H1 (cell line): ENCODE data around the gene SHOX. TPM values are rescaled to one million over a fixed set of nuclear protein-coding genes. Genes with fewer than 3 reads are reported as not detected.

Experiments
- CTCF ChIA-PET: fragments of 300-600 bp; sonication (Branson Sonifier 250); formaldehyde crosslinking; loops from one replicate; lab custom pipeline; 2021; ENCODE audit not compliant: partially characterized antibody; lab: Charles Lee
- POLR2A ChIA-PET: fragments of 300-600 bp; sonication (Branson Sonifier 250); formaldehyde crosslinking; loops from one replicate; lab custom pipeline; 2021; ENCODE audit warnings: inconsistent platforms; ENCODE audit not compliant: partially characterized antibody; lab: Charles Lee
- DNase-seq, 2 experiments: peaks; one replicate each; pipeline versions ENCODE4 v3.0.0 to v3.0.0-alpha.2; 2010 to 2022; ENCODE audit warnings: low spot score in 2 of 2, low read depth in 1 of 2, mixed read lengths in 1 of 2
- FAIRE-seq: peaks from 2 replicates; lab custom pipeline; 2011; peaks lifted over from hg19 to GRCh38; lab: Jason Lieb, UNC
- H2AFZ ChIP-seq: 2 replicates; pipeline ENCODE4 v1.8.1; 2012; ENCODE audit warnings: low read length, inconsistent platforms
- H2AK5ac ChIP-seq: 2 replicates; pipeline ENCODE4 v1.6.1; 2013; ENCODE audit warnings: low read depth, low read length
- H2BK120ac ChIP-seq: replicated peaks from 2 replicates; pipeline ENCODE3; 2013; ENCODE audit warnings: low read depth, low read length, inconsistent platforms
- H2BK12ac ChIP-seq: 2 replicates; pipeline ENCODE4 v1.6.1; 2013; ENCODE audit warnings: low read depth, low read length
- H2BK15ac ChIP-seq: 2 replicates; pipeline ENCODE4 v1.6.1; 2013; ENCODE audit warnings: low read length
- H2BK20ac ChIP-seq: 2 replicates; pipeline ENCODE4 v1.6.1; 2013; ENCODE audit warnings: low read length
- H2BK5ac ChIP-seq: 2 replicates; pipeline ENCODE4 v1.6.1; 2013; ENCODE audit warnings: low read depth, low read length
- H3K14ac ChIP-seq: 2 replicates; pipeline ENCODE4 v1.6.1; 2013; ENCODE audit warnings: inconsistent platforms; ENCODE audit not compliant: insufficient read length
- H3K18ac ChIP-seq: 2 replicates; pipeline ENCODE4 v1.6.1; 2013; ENCODE audit warnings: low read length; ENCODE audit errors: extremely low read depth
- H3K23ac ChIP-seq: 2 replicates; pipeline ENCODE4 v1.6.1; 2013; ENCODE audit warnings: inconsistent platforms; ENCODE audit not compliant: insufficient read length
- H3K23me2 ChIP-seq: 2 replicates; pipeline ENCODE4 v1.6.1; 2013; ENCODE audit warnings: low read depth, low read length
- H3K27ac ChIP-seq: 2 replicates; pipeline ENCODE4 v1.6.1; 2011; ENCODE audit warnings: low read depth, low read length, inconsistent platforms
- H3K27me3 ChIP-seq, 4 experiments: replicated peaks in 1 of 4; 1 replicate in 1 of 4; 2 replicates in 3 of 4; pipeline versions ENCODE4 v1.6.1 to v1.8.1; 2011 to 2013; ENCODE audit warnings: low read length in 3 of 4, mild to moderate bottlenecking in 3 of 4, inconsistent platforms in 2 of 4, mixed read lengths in 2 of 4, moderate library complexity in 1 of 4; ENCODE audit not compliant: control insufficient read depth in 3 of 4, insufficient read depth in 3 of 4; ENCODE audit errors: extremely low read depth in 1 of 4
- H3K36me3 ChIP-seq, 4 experiments: 2 replicates each; pipeline versions ENCODE4 v1.6.1 to v1.8.1; 2011 to 2013; ENCODE audit warnings: mild to moderate bottlenecking in 4 of 4, low read length in 3 of 4, moderate library complexity in 2 of 4, control low read depth in 1 of 4, inconsistent platforms in 1 of 4; ENCODE audit not compliant: insufficient read depth in 4 of 4, control insufficient read depth in 2 of 4
- H3K4ac ChIP-seq: replicated peaks from 2 replicates; pipeline ENCODE3; 2013; ENCODE audit warnings: low read length, low read depth, mixed read lengths, inconsistent platforms; ENCODE audit not compliant: insufficient read length
- H3K4me1 ChIP-seq, 4 experiments: replicated peaks in 1 of 4; 1 replicate in 1 of 4; 2 replicates in 3 of 4; pipeline versions ENCODE4 v1.6.1 to v1.8.1; 2011 to 2013; ENCODE audit warnings: low read length in 3 of 4, inconsistent platforms in 2 of 4, mixed read lengths in 1 of 4; ENCODE audit not compliant: insufficient read depth in 4 of 4, control insufficient read depth in 3 of 4
- H3K4me2 ChIP-seq, 2 experiments: 2 replicates each; pipeline versions ENCODE4 v1.6.1 to v1.8.1; 2011 to 2013; ENCODE audit warnings: low read depth in 2 of 2, low read length in 2 of 2, control low read depth in 1 of 2, inconsistent platforms in 1 of 2, mild to moderate bottlenecking in 1 of 2; ENCODE audit not compliant: insufficient read depth in 1 of 2
- H3K4me3 ChIP-seq, 4 experiments: fragments of 200-600, 300-600 bp in 1 of 4; sonication (generic), shearing (Covaris generic), sonication (Bioruptor Twin) in 1 of 4; 2 replicates each; pipeline versions ENCODE4 v1.5.1 to v1.8.1; 2011 to 2016; ENCODE audit warnings: low read length in 4 of 4, low read depth in 3 of 4, control low read depth in 2 of 4, inconsistent platforms in 2 of 4, mild to moderate bottlenecking in 2 of 4, mixed read lengths in 1 of 4, moderate library complexity in 1 of 4; ENCODE audit not compliant: insufficient read depth in 2 of 4; ENCODE audit errors: extremely low read depth in 1 of 4
- H3K56ac ChIP-seq: replicated peaks from 2 replicates; pipeline ENCODE3; 2013; ENCODE audit warnings: low read depth, mild to moderate bottlenecking, mixed read lengths, low read length, inconsistent platforms; ENCODE audit not compliant: insufficient read length
- H3K79me1 ChIP-seq: 2 replicates; pipeline ENCODE4 v1.6.1; 2013; ENCODE audit warnings: low read depth, low read length, control low read depth
- H3K79me2 ChIP-seq, 2 experiments: 2 replicates each; pipeline versions ENCODE4 v1.6.1 to v1.8.1; 2012 to 2013; ENCODE audit warnings: low read length in 2 of 2, mild to moderate bottlenecking in 2 of 2, inconsistent platforms in 1 of 2; ENCODE audit not compliant: insufficient read depth in 2 of 2, control insufficient read depth in 1 of 2
- H3K9ac ChIP-seq, 4 experiments: replicated peaks in 1 of 4; 1 replicate in 1 of 4; 2 replicates in 3 of 4; pipeline versions ENCODE4 v1.6.1 to v1.8.1; 2011 to 2013; ENCODE audit warnings: low read depth in 3 of 4, low read length in 3 of 4, control low read depth in 2 of 4, mild to moderate bottlenecking in 2 of 4, moderate library complexity in 2 of 4, inconsistent platforms in 1 of 4; ENCODE audit errors: extremely low read depth in 1 of 4
- H3K9me3 ChIP-seq, 2 experiments: 2 replicates each; pipeline versions ENCODE4 v1.6.1 to v1.8.1; 2012 to 2013; ENCODE audit warnings: mild to moderate bottlenecking in 2 of 2, moderate library complexity in 2 of 2, control low read depth in 1 of 2, inconsistent platforms in 1 of 2, low read depth in 1 of 2, low read length in 1 of 2, mixed read lengths in 1 of 2; ENCODE audit not compliant: insufficient read depth in 2 of 2
- H4K20me1 ChIP-seq, 2 experiments: replicated peaks in 1 of 2; 2 replicates each; pipeline versions ENCODE3 to v1.8.1; 2011 to 2013; ENCODE audit warnings: inconsistent platforms in 2 of 2, low read length in 2 of 2, mild to moderate bottlenecking in 1 of 2; ENCODE audit not compliant: insufficient read depth in 2 of 2, control insufficient read depth in 1 of 2
- H4K5ac ChIP-seq: 2 replicates; pipeline ENCODE4 v1.6.1; 2013; ENCODE audit warnings: low read length, low read depth, mixed read lengths, inconsistent platforms; ENCODE audit not compliant: insufficient read length
- H4K8ac ChIP-seq: 2 replicates; pipeline ENCODE4 v1.8.0; 2013; ENCODE audit warnings: mild to moderate bottlenecking, moderate library complexity, low read length, inconsistent platforms; ENCODE audit not compliant: insufficient read depth; ENCODE audit errors: extremely low read depth
- H4K91ac ChIP-seq: replicated peaks from 2 replicates; pipeline ENCODE3; 2013; ENCODE audit warnings: low read length, mixed read lengths, inconsistent platforms; ENCODE audit not compliant: insufficient read length
- ASH2L ChIP-seq: fragments of 200-600, 300-600 bp; sonication (generic); IDR thresholded peaks from one replicate; pipeline ENCODE4 v1.7.1; 2017; ENCODE audit warnings: low read length
- BCL11A ChIP-seq, 2 experiments: IDR thresholded peaks; one replicate each; pipeline ENCODE4 v1.6.1; 2011; ENCODE audit warnings: low read depth in 2 of 2, low read length in 2 of 2, mild to moderate bottlenecking in 2 of 2
- CEBPB ChIP-seq: IDR thresholded peaks from 2 replicates; pipeline ENCODE4 v1.6.1; 2012; ENCODE audit warnings: low read depth, low read length
- CHD2 ChIP-seq: IDR thresholded peaks from 2 replicates; pipeline ENCODE4 v1.6.1; 2012; ENCODE audit warnings: low read length, improper control_type of control experiment
- CREB1 ChIP-seq: IDR thresholded peaks from 2 replicates; pipeline ENCODE4 v1.6.1; 2012; ENCODE audit warnings: inconsistent platforms
- EGR1 ChIP-seq: IDR thresholded peaks from 2 replicates; pipeline ENCODE4 v1.6.1; 2011; ENCODE audit warnings: low read depth, low read length, borderline replicate concordance
- EP300 ChIP-seq, 2 experiments: IDR thresholded peaks; 1 replicate in 1 of 2; 2 replicates in 1 of 2; pipeline ENCODE4 v1.6.1; 2011 to 2012; ENCODE audit warnings: low read depth in 2 of 2, low read length in 2 of 2, mild to moderate bottlenecking in 2 of 2, borderline replicate concordance in 1 of 2, inconsistent platforms in 1 of 2, moderate library complexity in 1 of 2
- HDAC6 ChIP-seq: IDR thresholded peaks from one replicate; pipeline ENCODE4 v1.7.1; 2012; ENCODE audit warnings: low read depth, mild to moderate bottlenecking, inconsistent platforms, low read length, moderate library complexity
- MAFK ChIP-seq: IDR thresholded peaks from 2 replicates; pipeline ENCODE4 v1.6.1; 2012; ENCODE audit warnings: low read depth, mild to moderate bottlenecking, improper control_type of control experiment, low read length
- POLR2A ChIP-seq, 2 experiments: IDR thresholded peaks; 1 replicate in 1 of 2; 2 replicates in 1 of 2; pipeline ENCODE4 v1.6.1; 2011; ENCODE audit warnings: low read depth in 2 of 2, low read length in 2 of 2, mild to moderate bottlenecking in 2 of 2; ENCODE audit errors: control extremely low read depth in 1 of 2
- RAD21 ChIP-seq, 2 experiments: IDR thresholded peaks in 1 of 2; conservative IDR thresholded peaks in 1 of 2; 2 replicates each; pipeline ENCODE4 v1.6.1; 2011; ENCODE audit warnings: low read depth in 2 of 2, low read length in 2 of 2, improper control_type of control experiment in 1 of 2, inconsistent platforms in 1 of 2, mild to moderate bottlenecking in 1 of 2, moderate library complexity in 1 of 2
- RXRA ChIP-seq: IDR thresholded peaks from 2 replicates; pipeline ENCODE4 v1.6.1; 2011; ENCODE audit warnings: low read depth, mild to moderate bottlenecking, low read length, moderate library complexity; ENCODE audit not compliant: insufficient read depth
- SRF ChIP-seq: IDR thresholded peaks from 2 replicates; pipeline ENCODE4 v1.6.1; 2011; ENCODE audit warnings: mild to moderate bottlenecking, low read depth, low read length, moderate library complexity
- TAF1 ChIP-seq: IDR thresholded peaks from 2 replicates; pipeline ENCODE4 v1.6.1; 2011; ENCODE audit warnings: mild to moderate bottlenecking, low read depth, low read length
- TAF7 ChIP-seq: optimal IDR thresholded peaks from 2 replicates; pipeline ENCODE3; 2011; ENCODE audit warnings: low read depth, mild to moderate bottlenecking, inconsistent platforms, low read length, moderate library complexity, borderline replicate concordance
- TCF12 ChIP-seq: IDR thresholded peaks from 2 replicates; pipeline ENCODE4 v1.6.1; 2011; ENCODE audit warnings: low read depth, mild to moderate bottlenecking, low read length
- WGBS, 2 experiments: shearing (Covaris generic) in 1 of 2; methylation state at CpG; one replicate each; pipeline versions ENCODE4 v1.1.6 to v1.1.7; 2013 to 2015; ENCODE audit warnings: low lambda C conversion rate in 2 of 2, mixed read lengths in 2 of 2, inconsistent platforms in 1 of 2, low coverage in 1 of 2, missing lambda C conversion rate in 1 of 2; ENCODE audit not compliant: insufficient replicate concordance in 2 of 2, insufficient coverage in 1 of 2, insufficient read length in 1 of 2; ENCODE audit errors: extremely low coverage in 1 of 2, missing lambda C conversion rate in 1 of 2; 5-methylcytosine and 5-hydroxymethylcytosine counted together
- polyA plus RNA-seq, 7 experiments: library from polyadenylated mRNA; depleted of rRNA in 3 of 7; stranded (reverse) in 5 of 7; unstranded in 2 of 7; fragments of >200 nt in 5 of 7; fragments of 200-250 nt in 2 of 7; gene quantifications; 1 replicate in 5 of 7; 2 replicates in 1 of 7; 4 replicates in 1 of 7; pipeline versions ENCODE4 v1.2.1 to v1.2.3, GENCODE V29; 2011 to 2013; ENCODE audit warnings: missing spikeins in 2 of 7, mixed read lengths in 2 of 7
- total RNA-seq: library from RNA; stranded (reverse); fragmentation: NEBNext Ultra II Directional; extraction: Animal tissue kit (Norgen Biotek cat#: 25700); gene quantifications from 2 replicates; pipeline ENCODE4 v1.2.1, GENCODE V29; 2021

The SHOX gene
- total and polyA plus RNA-seq, 2 of the 8 experiments (the other 6 are each of a cell fraction or from before 2014, with no cell fraction given) = 0.05 to 0.15 TPM

- WGBS, 2 experiments = 84% methylated on average over 15 of the region's 15 CpGs; no CpG with 5 or more reads in 1 of the 2 experiments
- Histone ChIP-seq H2BK5ac (no peak overlapping the region), H2BK120ac (no peak overlapping the region), H2AFZ (no peak overlapping the region; the same call in 1 of the 2 replicates), H3K4me2 (no peak overlapping the region), H4K8ac (no peak overlapping the region), H3K23me2 (no peaks in the 10 kb centered on the region), H3K79me2 (no peaks in the 10 kb centered on the region), H2BK12ac (no peak overlapping the region), H4K5ac (no peak overlapping the region), H2AK5ac (no peak overlapping the region), H3K9me3 (no peaks in the 10 kb centered on the region), H3K36me3 (no peaks in the 10 kb centered on the region), H3K9ac (no peak overlapping the region), H3K27me3 (peaks cover 7 to 14% (median 10%) of the 10 kb centered on the region in 4 experiments), H3K23ac (no peak overlapping the region), H3K18ac (no peak overlapping the region), H3K14ac (no peak overlapping the region), H3K4me3 (no peak overlapping the region), H2BK15ac (no peak overlapping the region), H3K56ac (no peak overlapping the region), H4K91ac (no peak overlapping the region), H2BK20ac (no peak overlapping the region), H4K20me1 (no peaks in the 10 kb centered on the region), H3K79me1 (no peaks in the 10 kb centered on the region; the same call in 1 of the 2 replicates), H3K4ac (no peak overlapping the region), H3K4me1 (peaks cover 0 to 13% (median 1%) of the 10 kb centered on the region in 4 experiments; a peak in 4 of 7 replicates), H3K27ac (no peak overlapping the region)
- FAIRE-seq (no peak), DNase-seq (peak in 1 of 2 experiments; percentile 39)
- CTCF ChIA-PET = no interaction called here
- POLR2A ChIA-PET = no interaction called here
- TF ChIP-seq POLR2A (IDR thresholded peaks at IDR 0.05; ENCODE audit: control extremely low read depth in 1 of 2, low read depth in 2 of 2, low read length in 2 of 2) = no peak
- no peak for TF ChIP-seq RXRA
- TF ChIP-seq CREB1 = no peak
- no peak for TF ChIP-seq CEBPB
- no peak for TF ChIP-seq HDAC6
- TF ChIP-seq ASH2L = no peak
- TF ChIP-seq BCL11A (IDR thresholded peaks at IDR 0.05; ENCODE audit: low read depth in 2 of 2, low read length in 2 of 2) = no peak
- TF ChIP-seq RAD21 (IDR thresholded peaks at IDR 0.05 in 1 of 2, conservative IDR thresholded peaks at IDR 0.05 in 1 of 2; ENCODE audit: low read depth in 2 of 2, low read length in 2 of 2) = no peak
- TF ChIP-seq EGR1 = no peak
- no peak for TF ChIP-seq CHD2
- TF ChIP-seq EP300 (IDR thresholded peaks at IDR 0.05; ENCODE audit: borderline replicate concordance in 1 of 2, low read depth in 2 of 2, low read length in 2 of 2) = no peak
- no peak for TF ChIP-seq MAFK
- no peak for TF ChIP-seq TAF7
- no peak for TF ChIP-seq SRF
- no peak for TF ChIP-seq TAF1
- no peak for TF ChIP-seq TCF12
These were observed 19.7 kb downstream of the SHOX start for GRCh38 chrX:650324-650723.
